Fibroblast of mammary gland (primary cell): ENCODE results near the gene ZNF792.
A peak's percentile ranks its signal among the peaks of the same experiment; 100 is the strongest.

Experiments
- DNase-seq: peaks from one replicate; pipeline ENCODE4 v3.0.0-alpha.2; 2010; ENCODE audit warnings: low read depth
- H3K4me3 ChIP-seq: 2 replicates; pipeline ENCODE4 v1.5.1; 2011; ENCODE audit warnings: low read depth, mild to moderate bottlenecking, low read length, moderate library complexity; ENCODE audit not compliant: control insufficient read depth
- TF ChIP-seq, protein P1 (sequence below): conservative IDR thresholded peaks from 2 replicates; pipeline ENCODE4 v1.5.1; 2011; ENCODE audit warnings: low read depth, low read length, inconsistent platforms; ENCODE audit not compliant: control insufficient read depth, insufficient read depth

ZNF792 gene

DNA sequence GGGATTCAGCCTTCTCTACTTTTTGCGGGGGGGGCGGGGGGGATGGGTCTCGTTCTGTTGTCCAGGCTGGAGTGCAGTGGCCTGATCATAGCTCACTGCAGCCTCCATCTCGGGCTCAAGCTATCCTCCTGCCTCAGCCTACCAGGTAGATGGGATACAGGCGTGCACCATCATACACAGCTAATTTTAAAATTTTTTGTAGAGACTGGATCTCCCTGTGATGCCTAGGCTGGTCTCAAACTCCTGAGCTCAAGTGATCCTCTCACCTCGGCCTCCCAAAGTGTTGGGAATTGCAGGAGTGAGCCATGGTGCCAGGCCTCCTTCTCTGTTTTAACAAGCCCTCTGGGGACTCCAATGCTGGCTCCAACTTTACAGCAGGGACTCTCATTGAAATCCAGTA is 569 bp upstream of the ZNF792 start:
- TF ChIP-seq, protein P1, sequence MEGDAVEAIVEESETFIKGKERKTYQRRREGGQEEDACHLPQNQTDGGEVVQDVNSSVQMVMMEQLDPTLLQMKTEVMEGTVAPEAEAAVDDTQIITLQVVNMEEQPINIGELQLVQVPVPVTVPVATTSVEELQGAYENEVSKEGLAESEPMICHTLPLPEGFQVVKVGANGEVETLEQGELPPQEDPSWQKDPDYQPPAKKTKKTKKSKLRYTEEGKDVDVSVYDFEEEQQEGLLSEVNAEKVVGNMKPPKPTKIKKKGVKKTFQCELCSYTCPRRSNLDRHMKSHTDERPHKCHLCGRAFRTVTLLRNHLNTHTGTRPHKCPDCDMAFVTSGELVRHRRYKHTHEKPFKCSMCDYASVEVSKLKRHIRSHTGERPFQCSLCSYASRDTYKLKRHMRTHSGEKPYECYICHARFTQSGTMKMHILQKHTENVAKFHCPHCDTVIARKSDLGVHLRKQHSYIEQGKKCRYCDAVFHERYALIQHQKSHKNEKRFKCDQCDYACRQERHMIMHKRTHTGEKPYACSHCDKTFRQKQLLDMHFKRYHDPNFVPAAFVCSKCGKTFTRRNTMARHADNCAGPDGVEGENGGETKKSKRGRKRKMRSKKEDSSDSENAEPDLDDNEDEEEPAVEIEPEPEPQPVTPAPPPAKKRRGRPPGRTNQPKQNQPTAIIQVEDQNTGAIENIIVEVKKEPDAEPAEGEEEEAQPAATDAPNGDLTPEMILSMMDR: no peak
- DNase-seq: no peak
- H3K4me3 ChIP-seq: no peak overlapping the region

DNA sequence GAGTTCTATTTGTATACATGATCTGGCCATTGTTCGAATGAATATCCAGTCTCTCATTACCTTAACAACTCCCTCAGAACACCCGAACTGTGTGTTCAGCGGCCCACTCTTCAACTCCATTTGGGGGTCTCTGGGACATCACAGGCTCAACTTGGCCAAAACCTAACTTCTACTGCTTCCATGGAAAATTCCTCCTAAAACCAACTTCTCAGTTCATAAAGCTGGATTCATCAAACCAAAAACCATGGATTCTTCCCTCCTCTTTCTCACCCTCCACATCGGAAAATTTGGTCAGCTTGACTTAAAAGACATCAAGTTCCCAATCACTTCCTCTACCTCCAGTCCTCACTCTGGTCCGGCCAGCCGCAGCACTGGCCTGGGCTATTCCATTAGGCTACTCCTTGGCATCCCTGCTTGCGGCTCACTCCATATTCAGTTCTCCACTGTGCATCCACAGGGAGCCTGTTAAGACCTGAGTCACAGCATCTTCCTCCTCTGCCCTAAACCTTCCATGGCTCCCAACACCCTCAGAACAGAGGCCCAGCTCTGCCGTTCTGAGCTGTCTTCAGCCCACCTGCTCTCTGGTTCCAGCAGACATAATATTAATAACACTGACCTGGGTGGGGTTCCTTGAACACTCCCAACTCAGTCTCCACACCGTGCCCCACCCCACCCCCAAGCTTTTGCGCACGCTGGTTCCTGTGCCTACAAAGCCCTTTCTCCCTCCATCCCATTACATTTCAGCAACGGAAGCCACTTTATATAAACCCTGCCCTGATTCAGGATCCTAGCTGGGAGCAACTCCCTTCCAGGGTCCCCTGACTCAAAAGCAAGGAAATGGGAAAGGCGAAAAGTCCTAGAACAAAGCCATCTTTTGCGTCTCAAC is 1.1 kb downstream of the ZNF792 start:
- DNase-seq: no peak
- TF ChIP-seq, protein P1: no peak
- peak overlapping the region; percentile 65 for H3K4me3 ChIP-seq

DNA sequence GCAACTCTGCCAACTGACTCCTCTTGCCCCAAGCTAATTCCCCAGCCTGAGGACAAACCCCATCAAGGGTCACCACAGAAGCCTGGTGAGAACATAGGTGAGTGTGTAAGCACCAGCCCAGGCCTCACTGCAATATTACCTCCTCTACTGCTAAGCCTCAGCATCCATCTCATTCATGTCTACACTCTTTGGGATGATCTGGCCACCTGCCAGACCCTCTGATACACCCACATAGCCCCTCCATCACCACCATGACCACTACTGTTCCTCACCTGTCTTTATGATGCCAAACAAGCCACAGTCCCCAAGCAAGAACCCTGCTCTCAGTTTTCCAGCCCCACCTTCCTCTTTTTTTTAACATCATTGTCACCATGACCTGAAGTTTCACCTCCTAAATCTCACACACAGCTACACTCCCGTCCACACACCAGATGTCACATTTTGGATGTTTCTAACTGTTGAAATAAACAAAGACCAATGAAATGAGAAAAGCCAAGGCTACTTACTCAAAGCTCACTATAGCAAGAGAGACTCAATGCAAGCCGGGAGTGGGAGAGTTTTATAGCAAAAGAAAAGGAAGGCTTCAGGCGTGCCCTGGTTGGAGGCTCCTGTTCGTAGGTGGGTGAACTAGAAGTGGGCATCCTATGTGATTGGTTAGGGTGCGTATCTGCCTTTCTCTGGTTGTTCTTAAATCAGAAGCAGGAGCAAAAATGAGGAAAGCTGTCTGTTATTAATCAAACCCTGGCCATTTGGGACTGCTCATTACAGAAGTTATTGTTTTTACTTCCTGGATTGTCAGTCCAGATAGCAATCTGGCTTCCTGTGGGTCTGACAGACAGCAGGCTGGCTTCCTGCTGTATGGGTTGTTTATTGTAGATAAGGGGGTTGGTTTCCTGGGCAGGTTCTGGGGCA is 2.0 kb downstream of the ZNF792 start:
- TF ChIP-seq, protein P1: no peak
- no peak for DNase-seq
- no peak overlapping the region for H3K4me3 ChIP-seq

DNA sequence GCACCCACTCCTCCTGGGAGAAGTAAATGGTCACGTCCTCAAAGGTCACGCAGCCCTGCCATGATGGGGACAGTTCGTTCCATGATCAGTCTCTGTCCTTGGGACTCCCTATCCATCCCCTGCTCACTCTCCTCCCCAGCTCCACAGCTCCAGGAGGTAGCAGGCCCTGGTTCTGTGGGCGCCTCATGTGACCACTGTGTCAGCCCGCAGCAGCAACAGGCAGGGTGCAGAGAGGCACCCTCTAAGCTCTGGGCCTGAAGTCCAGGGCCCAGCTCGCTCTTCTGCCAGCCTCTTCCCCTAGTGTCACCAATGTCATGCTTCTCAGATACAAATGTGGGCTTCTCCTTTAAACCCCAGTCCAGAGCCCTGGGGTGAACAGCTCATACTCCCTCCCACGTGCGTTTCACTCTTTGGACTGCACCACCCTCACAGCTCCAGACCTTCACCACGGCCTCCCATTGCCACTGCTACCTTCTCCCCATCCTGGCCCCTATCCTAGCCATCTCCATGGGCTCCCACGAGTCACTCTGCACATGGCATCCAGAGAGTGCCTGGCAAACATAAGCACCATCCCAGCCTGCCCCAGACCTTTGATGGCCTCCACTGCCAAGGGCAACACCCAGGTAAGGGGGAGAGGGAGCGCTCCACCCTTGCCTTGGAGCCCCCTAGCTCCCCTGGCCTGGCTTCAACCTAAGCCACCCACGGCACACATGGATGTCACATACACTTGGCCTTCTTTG is 2.9 kb downstream of the ZNF792 start:
- no peak for DNase-seq
- TF ChIP-seq, protein P1: no peak

DNA sequence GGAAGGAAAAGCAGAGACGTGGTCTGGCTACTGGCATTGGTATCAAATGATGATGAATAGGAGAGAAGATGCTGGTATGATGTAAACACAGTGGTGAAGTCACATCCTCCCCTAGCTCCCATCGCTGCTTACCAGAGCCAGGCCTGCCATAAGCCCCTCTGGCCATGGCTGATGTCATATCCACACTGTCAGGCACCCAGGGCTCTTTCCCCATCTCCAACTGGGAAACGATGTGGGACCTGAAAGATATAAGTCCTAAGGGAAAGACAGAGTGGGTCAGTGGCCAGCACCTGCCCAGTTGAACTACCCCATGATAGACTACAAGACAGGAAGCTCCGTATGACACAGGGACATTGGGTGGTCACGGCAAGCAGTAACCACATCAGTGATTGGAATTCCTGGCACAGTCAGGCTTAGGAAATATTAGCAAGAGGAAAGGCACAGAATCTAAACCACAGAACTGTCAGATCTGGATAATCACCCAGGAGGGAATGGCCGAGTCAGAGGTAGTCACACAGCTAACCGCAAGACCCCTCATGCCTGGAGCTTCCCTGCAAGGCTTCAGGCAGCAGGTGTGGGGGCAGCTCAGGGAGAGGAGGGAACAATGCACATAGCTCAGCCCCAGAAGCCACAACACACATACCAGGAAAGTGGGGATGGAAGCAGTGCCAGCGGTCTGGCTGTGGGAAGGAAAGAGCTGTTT is 3.8 kb downstream of the ZNF792 start:
- DNase-seq: peak; percentile 39
- TF ChIP-seq, protein P1: no peak
- no peak overlapping the region for H3K4me3 ChIP-seq

More for the DNA sequence above, 2.9 kb downstream of the ZNF792 start:
- H3K4me3 ChIP-seq: no peak overlapping the region

DNA sequence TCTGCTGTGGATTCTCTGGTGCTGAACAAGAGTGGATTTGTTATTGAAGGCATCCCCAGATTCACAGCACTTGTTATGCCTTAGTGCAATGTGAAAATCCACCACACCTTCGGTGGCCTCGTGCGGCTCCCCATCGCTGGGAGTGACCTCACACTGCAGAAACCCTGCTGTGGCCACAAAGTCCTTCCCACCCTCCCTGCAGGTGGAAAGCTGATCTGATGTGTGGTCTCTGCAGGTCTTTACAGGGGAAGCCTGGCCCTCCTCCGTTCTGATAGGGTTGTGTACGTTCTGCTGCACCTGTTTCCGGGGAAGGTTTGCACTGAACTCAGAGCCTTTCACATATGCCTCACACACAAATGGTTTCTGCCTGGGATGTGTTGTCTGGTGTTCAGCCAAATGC is 5.0 kb downstream of the ZNF792 start:
- H3K4me3 ChIP-seq: no peak overlapping the region
- no peak for DNase-seq
- TF ChIP-seq, protein P1: no peak
